GM19193 (cell line): ENCODE measurements around the gene KLHL26.

Source experiments
- POLR2A ChIP-seq: IDR thresholded peaks from 4 replicates; pipeline ENCODE4 v1.6.1; 2011; ENCODE audit not compliant: insufficient read depth, insufficient read length; ENCODE audit errors: extremely low read depth

The KLHL26 gene

GRCh38 chr19:18597809-18598660, 38.8 kb upstream of the KLHL26 start:
- no peak for TF ChIP-seq POLR2A

GRCh38 chr19:18599485-18599884, 37.3 kb upstream of the KLHL26 start:
- TF ChIP-seq POLR2A = no peak

- TF ChIP-seq POLR2A = no peak
These were observed 35.0 kb upstream of the KLHL26 start for GRCh38 chr19:18601875-18602274.

GRCh38 chr19:18603255-18603957, 33.4 kb upstream of the KLHL26 start:
- no peak for TF ChIP-seq POLR2A

GRCh38 chr19:18603958-18604819, 32.6 kb upstream of the KLHL26 start:
- no peak for TF ChIP-seq POLR2A

- TF ChIP-seq POLR2A = no peak
These were observed 32.0 kb upstream of the KLHL26 start for GRCh38 chr19:18604820-18605159.

GRCh38 chr19:18605196-18605545, 31.7 kb upstream of the KLHL26 start:
- TF ChIP-seq POLR2A = no peak

GRCh38 chr19:18605546-18606280, 31.1 kb upstream of the KLHL26 start:
- no peak for TF ChIP-seq POLR2A

- TF ChIP-seq POLR2A = no peak
These were observed 30.3 kb upstream of the KLHL26 start, which contains the start of gene CRLF1 for GRCh38 chr19:18606281-18607225. CRLF1 (minus strand) TSS chr19:18606799; CDS start chr19:18606656, 143 bp downstream.

- TF ChIP-seq POLR2A = no peak
These were observed 29.4 kb upstream of the KLHL26 start for GRCh38 chr19:18607226-18608101.

- no peak for TF ChIP-seq POLR2A
These were observed 28.6 kb upstream of the KLHL26 start for GRCh38 chr19:18608102-18608804.

- no peak for TF ChIP-seq POLR2A
These were observed 27.8 kb upstream of the KLHL26 start for GRCh38 chr19:18608805-18609716.

- no peak for TF ChIP-seq POLR2A
These were observed 27.1 kb upstream of the KLHL26 start for GRCh38 chr19:18609717-18610051.
